SK-N-SH treated with all-trans-retinoic acid at 6 μM for 48 hours (cell line): ENCODE data around the gene CBLN1.
"Not testable (repeated sequence)": the region's sequence is repeated elsewhere in the genome, so short reads cannot be mapped to it uniquely, and the experiment has no call there.

Experiments
- CREB5 ChIP-seq: fragments of 250-450 bp; sonication (Bioruptor Pico); IDR thresholded peaks from 2 replicates; pipeline ENCODE4 v1.5.1; 2020; ENCODE audit warnings: low read depth, mild to moderate bottlenecking, moderate library complexity
- CSDC2 ChIP-seq: fragments of 250-450 bp; sonication (Bioruptor Pico); IDR thresholded peaks from 2 replicates; pipeline ENCODE4 v1.5.0; 2020; ENCODE audit warnings: mild to moderate bottlenecking, moderate library complexity
- GLIS3 ChIP-seq: fragments of 250-450 bp; sonication (Bioruptor Pico); IDR thresholded peaks from 2 replicates; pipeline ENCODE4 v1.5.0; 2020; ENCODE audit warnings: mild to moderate bottlenecking, moderate library complexity
- PATZ1 ChIP-seq: fragments of 250-450 bp; sonication (Bioruptor Pico); IDR thresholded peaks from 2 replicates; pipeline ENCODE4 v1.8.0; 2020; ENCODE audit warnings: mild to moderate bottlenecking, moderate library complexity, borderline replicate concordance
- RARB ChIP-seq: fragments of 250-450 bp; sonication (Bioruptor Pico); IDR thresholded peaks from 2 replicates; pipeline ENCODE4 v1.8.0; 2021; ENCODE audit warnings: mild to moderate bottlenecking, moderate library complexity
- ZC3H10 ChIP-seq: fragments of 250-450 bp; sonication (Bioruptor Pico); IDR thresholded peaks from 2 replicates; pipeline ENCODE4 v1.5.1; 2021; ENCODE audit warnings: mild to moderate bottlenecking, moderate library complexity
- ZFP3 ChIP-seq: fragments of 250-450 bp; sonication (Bioruptor Pico); IDR thresholded peaks from 2 replicates; pipeline ENCODE4 v1.5.0; 2020; ENCODE audit warnings: mild to moderate bottlenecking, moderate library complexity
- ZFP30 ChIP-seq: fragments of 450-650 bp; formaldehyde crosslinking; IDR thresholded peaks from 2 replicates; pipeline ENCODE4 v1.5.0; 2022; ENCODE audit warnings: mild to moderate bottlenecking, moderate library complexity
- ZNF565 ChIP-seq: fragments of 450-650 bp; formaldehyde crosslinking; conservative IDR thresholded peaks from 2 replicates; pipeline ENCODE4 v1.5.0; 2020; ENCODE audit warnings: low read depth, mild to moderate bottlenecking, moderate library complexity
- TF ChIP-seq, protein P1 (sequence below): fragments of 250-450 bp; sonication (Bioruptor Pico); IDR thresholded peaks from 2 replicates; pipeline ENCODE4 v1.5.1; 2021; ENCODE audit warnings: mild to moderate bottlenecking, moderate library complexity
- TF ChIP-seq, protein P2 (sequence below): fragments of 250-450 bp; sonication (Bioruptor Pico); IDR thresholded peaks from 2 replicates; pipeline ENCODE4 v1.5.0; 2020; ENCODE audit warnings: mild to moderate bottlenecking, moderate library complexity

DNA sequence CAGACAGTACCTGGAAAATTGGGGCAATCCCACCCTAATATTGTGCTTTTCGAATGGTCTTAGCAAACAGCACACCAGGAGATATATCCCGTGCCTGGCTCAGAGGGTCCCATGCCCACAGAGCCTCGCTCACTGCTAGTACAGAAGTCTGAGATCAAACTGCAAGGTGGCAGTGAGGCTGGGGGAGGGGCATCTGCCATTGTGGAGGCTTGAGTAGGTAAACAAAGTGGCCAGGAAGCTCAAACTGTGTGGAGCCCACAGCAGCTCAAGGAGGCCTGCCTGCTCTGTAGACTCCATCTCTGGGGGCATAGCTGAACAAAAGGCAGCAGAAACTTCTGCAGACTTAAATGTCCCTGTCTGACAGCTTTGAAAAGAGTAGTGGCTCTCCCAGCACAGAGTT is 53.3 kb downstream of the CBLN1 start:
- not testable (repeated sequence) for TF ChIP-seq ZNF565 (CRISPR knock-in tag); PATZ1; ZFP30 (CRISPR knock-in tag); GLIS3 (CRISPR knock-in tag); CREB5 (CRISPR knock-in tag); ZFP3 (CRISPR knock-in tag); RARB (CRISPR knock-in tag); CSDC2 (CRISPR knock-in tag); ZC3H10
- TF ChIP-seq, protein P1, sequence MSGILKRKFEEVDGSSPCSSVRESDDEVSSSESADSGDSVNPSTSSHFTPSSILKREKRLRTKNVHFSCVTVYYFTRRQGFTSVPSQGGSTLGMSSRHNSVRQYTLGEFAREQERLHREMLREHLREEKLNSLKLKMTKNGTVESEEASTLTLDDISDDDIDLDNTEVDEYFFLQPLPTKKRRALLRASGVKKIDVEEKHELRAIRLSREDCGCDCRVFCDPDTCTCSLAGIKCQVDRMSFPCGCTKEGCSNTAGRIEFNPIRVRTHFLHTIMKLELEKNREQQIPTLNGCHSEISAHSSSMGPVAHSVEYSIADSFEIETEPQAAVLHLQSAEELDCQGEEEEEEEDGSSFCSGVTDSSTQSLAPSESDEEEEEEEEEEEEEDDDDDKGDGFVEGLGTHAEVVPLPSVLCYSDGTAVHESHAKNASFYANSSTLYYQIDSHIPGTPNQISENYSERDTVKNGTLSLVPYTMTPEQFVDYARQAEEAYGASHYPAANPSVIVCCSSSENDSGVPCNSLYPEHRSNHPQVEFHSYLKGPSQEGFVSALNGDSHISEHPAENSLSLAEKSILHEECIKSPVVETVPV (CRISPR knock-in tag), result not testable (repeated sequence)
- TF ChIP-seq, protein P2, sequence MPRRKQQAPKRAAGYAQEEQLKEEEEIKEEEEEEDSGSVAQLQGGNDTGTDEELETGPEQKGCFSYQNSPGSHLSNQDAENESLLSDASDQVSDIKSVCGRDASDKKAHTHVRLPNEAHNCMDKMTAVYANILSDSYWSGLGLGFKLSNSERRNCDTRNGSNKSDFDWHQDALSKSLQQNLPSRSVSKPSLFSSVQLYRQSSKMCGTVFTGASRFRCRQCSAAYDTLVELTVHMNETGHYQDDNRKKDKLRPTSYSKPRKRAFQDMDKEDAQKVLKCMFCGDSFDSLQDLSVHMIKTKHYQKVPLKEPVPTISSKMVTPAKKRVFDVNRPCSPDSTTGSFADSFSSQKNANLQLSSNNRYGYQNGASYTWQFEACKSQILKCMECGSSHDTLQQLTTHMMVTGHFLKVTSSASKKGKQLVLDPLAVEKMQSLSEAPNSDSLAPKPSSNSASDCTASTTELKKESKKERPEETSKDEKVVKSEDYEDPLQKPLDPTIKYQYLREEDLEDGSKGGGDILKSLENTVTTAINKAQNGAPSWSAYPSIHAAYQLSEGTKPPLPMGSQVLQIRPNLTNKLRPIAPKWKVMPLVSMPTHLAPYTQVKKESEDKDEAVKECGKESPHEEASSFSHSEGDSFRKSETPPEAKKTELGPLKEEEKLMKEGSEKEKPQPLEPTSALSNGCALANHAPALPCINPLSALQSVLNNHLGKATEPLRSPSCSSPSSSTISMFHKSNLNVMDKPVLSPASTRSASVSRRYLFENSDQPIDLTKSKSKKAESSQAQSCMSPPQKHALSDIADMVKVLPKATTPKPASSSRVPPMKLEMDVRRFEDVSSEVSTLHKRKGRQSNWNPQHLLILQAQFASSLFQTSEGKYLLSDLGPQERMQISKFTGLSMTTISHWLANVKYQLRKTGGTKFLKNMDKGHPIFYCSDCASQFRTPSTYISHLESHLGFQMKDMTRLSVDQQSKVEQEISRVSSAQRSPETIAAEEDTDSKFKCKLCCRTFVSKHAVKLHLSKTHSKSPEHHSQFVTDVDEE (CRISPR knock-in tag), result not testable (repeated sequence)
